HG02571 (cell line): ENCODE measurements around the gene TEX13A.

Experiments used
- ATAC-seq: cut with Tn5 transposase; IDR thresholded peaks from one replicate; pipeline ENCODE4 v1.9.1; 2021; ENCODE audit warnings: mild to moderate bottlenecking, moderate library complexity; ENCODE audit not compliant: unreplicated experiment

Gene TEX13A

GRCh38 chrX:105179644-105180043 lies 40.9 kb downstream of the TEX13A start:
- ATAC-seq: no peak

- ATAC-seq: no peak
Measured at GRCh38 chrX:105173071-105173470, 47.4 kb downstream of the TEX13A start.
